B cell (primary cell): Measurements from ENCODE around the gene ACAD8. TPM values are rescaled to one million over a fixed set of nuclear protein-coding genes. Genes with fewer than 3 reads are reported as not detected.

Experiments
- ATAC-seq: fragments of 200-7000 bp; cut with Tn5 transposase; one replicate; pipeline ENCODE4 v1.10.0; 2021; ENCODE audit warnings: low read depth, mild to moderate bottlenecking, moderate number of reproducible peaks, moderate library complexity
- CTCF ChIA-PET: fragments of 350-600 bp; sonication (Branson Sonifier 250); formaldehyde crosslinking; loops from one replicate; lab custom pipeline; 2021; ENCODE audit warnings: antibody characterized with exemption, inconsistent platforms; lab: Charles Lee
- POLR2A ChIA-PET: fragments of 350-600 bp; sonication (Branson Sonifier 250); formaldehyde crosslinking; loops from one replicate; lab custom pipeline; 2021; ENCODE audit warnings: antibody characterized with exemption; lab: Charles Lee
- DNase-seq: peaks from one replicate; pipeline ENCODE4 v3.0.0; 2013
- H2AFZ ChIP-seq: 2 replicates; pipeline ENCODE4 v1.6.1; 2012; ENCODE audit warnings: mild to moderate bottlenecking, low read depth, low read length; ENCODE audit not compliant: insufficient read depth, poor library complexity, severe bottlenecking
- H3K27ac ChIP-seq, 2 donors: 1 replicate in 1 of 2; 2 replicates in 1 of 2; pipeline ENCODE4 v1.5.1; 2012 to 2013; ENCODE audit warnings: low read length in 2 of 2, mild to moderate bottlenecking in 2 of 2, moderate library complexity in 1 of 2
- H3K27me3 ChIP-seq, 4 experiments: fragments of 200-600 bp in 1 of 4; sonication (generic) in 1 of 4; replicated peaks in 1 of 4; 1 replicate in 2 of 4; 2 replicates in 2 of 4; pipeline versions ENCODE4 v1.6.1 to v1.7.0; 2013 to 2016; ENCODE audit warnings: low read length in 3 of 4, mild to moderate bottlenecking in 2 of 4, mixed read lengths in 1 of 4, moderate library complexity in 1 of 4; ENCODE audit not compliant: insufficient read depth in 4 of 4, control insufficient read depth in 3 of 4; ENCODE audit errors: control extremely low read depth in 1 of 4
- H3K36me3 ChIP-seq, 2 experiments: replicated peaks in 1 of 2; 1 replicate in 1 of 2; 2 replicates in 1 of 2; pipeline versions ENCODE4 v1.6.1 to v1.7.1; 2013; ENCODE audit warnings: low read length in 1 of 2; ENCODE audit not compliant: insufficient read depth in 2 of 2, control insufficient read depth in 1 of 2; ENCODE audit errors: control extremely low read depth in 1 of 2, extremely low read depth in 1 of 2
- H3K4me1 ChIP-seq, 2 donors: fragments of 200-600 bp in 1 of 2; sonication (generic) in 1 of 2; 1 replicate in 1 of 2; 2 replicates in 1 of 2; pipeline versions ENCODE4 v1.5.1 to v1.6.1; 2013 to 2017; ENCODE audit warnings: low read length in 2 of 2; ENCODE audit not compliant: control insufficient read depth in 2 of 2, insufficient read depth in 2 of 2
- H3K4me2 ChIP-seq: replicated peaks from 2 replicates; pipeline ENCODE3; 2012; ENCODE audit warnings: mild to moderate bottlenecking, low read depth, low read length; ENCODE audit not compliant: poor library complexity, severe bottlenecking
- H3K4me3 ChIP-seq, 5 experiments: fragments of 200-600 bp in 1 of 5; sonication (generic) in 1 of 5; 1 replicate in 3 of 5; 2 replicates in 2 of 5; pipeline versions ENCODE4 v1.5.1 to v1.7.0; 2011 to 2016; ENCODE audit warnings: low read length in 4 of 5, mild to moderate bottlenecking in 4 of 5, low read depth in 2 of 5, control low read depth in 1 of 5, moderate library complexity in 1 of 5; ENCODE audit not compliant: insufficient read depth in 1 of 5; ENCODE audit errors: control extremely low read depth in 1 of 5, extremely low read depth in 1 of 5
- H3K79me2 ChIP-seq: fragments of 200-600 bp; sonication (generic); one replicate; pipeline ENCODE4 v1.6.0; 2016; ENCODE audit warnings: low read length; ENCODE audit not compliant: control insufficient read depth, insufficient read depth
- H3K9ac ChIP-seq: fragments of 200-600 bp; sonication (generic); 2 replicates; pipeline ENCODE4 v1.6.1; 2017; ENCODE audit warnings: mild to moderate bottlenecking, low read length, moderate library complexity
- H3K9me3 ChIP-seq, 3 donors: one replicate each; pipeline versions ENCODE4 v1.6.1 to v1.7.1; 2013; ENCODE audit warnings: low read length in 2 of 3; ENCODE audit not compliant: control insufficient read depth in 2 of 3, insufficient read depth in 1 of 3; ENCODE audit errors: control extremely low read depth in 1 of 3
- H4K20me1 ChIP-seq: 2 replicates; pipeline ENCODE4 v1.6.0; 2012; ENCODE audit warnings: mild to moderate bottlenecking, low read length; ENCODE audit not compliant: insufficient read depth, control insufficient read depth, poor library complexity, severe bottlenecking
- H3K27ac Mint-ChIP-seq: one replicate; pipeline ENCODE4 v1.8.0; 2021; ENCODE audit warnings: mixed read lengths
- H3K27me3 Mint-ChIP-seq: one replicate; pipeline ENCODE4 v1.8.0; 2021; ENCODE audit warnings: mixed read lengths
- H3K4me1 Mint-ChIP-seq: one replicate; pipeline ENCODE4 v1.8.0; 2021; ENCODE audit warnings: mixed read lengths
- H3K4me3 Mint-ChIP-seq: one replicate; pipeline ENCODE4 v1.8.0; 2021; ENCODE audit warnings: mixed read lengths
- H3K9me3 Mint-ChIP-seq: one replicate; pipeline ENCODE4 v1.8.0; 2022; ENCODE audit warnings: mixed read lengths; ENCODE audit not compliant: insufficient read depth
- EZH2 ChIP-seq: IDR thresholded peaks from 2 replicates; pipeline ENCODE4 v1.6.1; 2012; ENCODE audit warnings: borderline replicate concordance, low read depth, mild to moderate bottlenecking, moderate library complexity, low read length; ENCODE audit not compliant: insufficient read depth, poor library complexity, severe bottlenecking
- whole genome bisulfite sequencing: methylation state at CpG from one replicate; pipeline ENCODE4 v1.1.5; 2013; ENCODE audit warnings: missing lambda C conversion rate; ENCODE audit not compliant: insufficient coverage; 5-methylcytosine and 5-hydroxymethylcytosine counted together
- intact Hi-C: fragments of 100-400 bp; cut with micrococcal nuclease; formaldehyde crosslinking; loops from one replicate; pipeline ENCODE4 v1.10.0; 2022
- polyA plus RNA-seq: library from polyadenylated mRNA; depleted of rRNA; stranded (reverse); fragments of >200 nt; gene quantifications from 2 replicates; pipeline ENCODE4 v1.2.3, GENCODE V29; 2012
- total RNA-seq, 2 donors: library from RNA; stranded (reverse); fragments of 120-200 nt in 1 of 2; gene quantifications; 1 replicate in 1 of 2; 2 replicates in 1 of 2; pipeline versions ENCODE4 v1.2.3 to v1.2.4, GENCODE V29; 2013 to 2022
- TF ChIP-seq, protein P1 (sequence below): fragments of 200-600 bp; IDR thresholded peaks from one replicate; pipeline ENCODE4 v1.8.0; 2022; ENCODE audit warnings: antibody characterized with exemption, mild to moderate bottlenecking

Gene ACAD8
- total and polyA plus RNA-seq, 2 donors (not counting 1 experiment from before 2014, with no cell fraction given): 26.5 to 33.6 TPM

DNA sequence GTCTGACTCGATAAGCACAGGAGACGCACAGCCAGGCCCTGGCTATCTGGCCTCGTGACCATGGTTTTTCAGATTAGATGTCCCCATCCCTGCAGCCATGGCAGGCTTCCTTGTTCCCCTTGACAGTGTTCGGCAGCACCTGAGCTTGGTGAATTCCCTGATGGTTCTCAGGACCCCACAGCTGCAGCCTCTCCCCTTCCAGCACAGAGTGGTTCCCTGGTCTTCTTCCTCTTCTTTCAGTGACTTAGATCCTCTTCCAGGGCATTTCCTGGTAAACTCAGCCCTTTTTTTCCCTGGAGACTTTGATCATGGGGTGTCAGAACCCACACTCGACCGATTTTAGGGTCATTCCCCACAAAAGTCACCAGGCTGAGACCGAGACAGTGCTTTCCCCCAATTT, 37.3 kb downstream of the ACAD8 start:
- H3K36me3 ChIP-seq: no peaks in the 10 kb centered on the region
- no peak for ATAC-seq
- H2AFZ ChIP-seq: no peak overlapping the region
- H3K79me2 ChIP-seq: no peaks in the 10 kb centered on the region
- no peaks in the 10 kb centered on the region for H4K20me1 ChIP-seq
- 88% methylated on average over 7 of the region's 7 CpGs for WGBS
- ChIA-PET POLR2A (no interaction called here), CTCF (interaction anchor here (0.6 kb wide), 1 partner anchor 24 kb away, joined by 4 read pairs; no protein-coding TSS in a partner anchor)
- H3K9ac ChIP-seq: no peak overlapping the region
- H3K4me1 ChIP-seq: no peaks in the 10 kb centered on the region
- Mint-ChIP-seq H3K4me1 (no peaks in the 10 kb centered on the region), H3K9me3 (no peaks in the 10 kb centered on the region), H3K27ac (no peak overlapping the region), H3K4me3 (no peak overlapping the region), H3K27me3 (peaks cover 24% of the 10 kb centered on the region)
- no peak for DNase-seq
- H3K4me2 ChIP-seq: no peak overlapping the region
- H3K27me3 ChIP-seq: peaks cover 0 to 3% (median 1%) of the 10 kb centered on the region in 4 experiments
- intact Hi-C loops: no loop called here
- no peak overlapping the region for H3K27ac ChIP-seq
- no peak overlapping the region for H3K4me3 ChIP-seq
- no peak for TF ChIP-seq EZH2
- TF ChIP-seq, protein P1, sequence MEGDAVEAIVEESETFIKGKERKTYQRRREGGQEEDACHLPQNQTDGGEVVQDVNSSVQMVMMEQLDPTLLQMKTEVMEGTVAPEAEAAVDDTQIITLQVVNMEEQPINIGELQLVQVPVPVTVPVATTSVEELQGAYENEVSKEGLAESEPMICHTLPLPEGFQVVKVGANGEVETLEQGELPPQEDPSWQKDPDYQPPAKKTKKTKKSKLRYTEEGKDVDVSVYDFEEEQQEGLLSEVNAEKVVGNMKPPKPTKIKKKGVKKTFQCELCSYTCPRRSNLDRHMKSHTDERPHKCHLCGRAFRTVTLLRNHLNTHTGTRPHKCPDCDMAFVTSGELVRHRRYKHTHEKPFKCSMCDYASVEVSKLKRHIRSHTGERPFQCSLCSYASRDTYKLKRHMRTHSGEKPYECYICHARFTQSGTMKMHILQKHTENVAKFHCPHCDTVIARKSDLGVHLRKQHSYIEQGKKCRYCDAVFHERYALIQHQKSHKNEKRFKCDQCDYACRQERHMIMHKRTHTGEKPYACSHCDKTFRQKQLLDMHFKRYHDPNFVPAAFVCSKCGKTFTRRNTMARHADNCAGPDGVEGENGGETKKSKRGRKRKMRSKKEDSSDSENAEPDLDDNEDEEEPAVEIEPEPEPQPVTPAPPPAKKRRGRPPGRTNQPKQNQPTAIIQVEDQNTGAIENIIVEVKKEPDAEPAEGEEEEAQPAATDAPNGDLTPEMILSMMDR: no peak
- no peaks in the 10 kb centered on the region for H3K9me3 ChIP-seq

DNA sequence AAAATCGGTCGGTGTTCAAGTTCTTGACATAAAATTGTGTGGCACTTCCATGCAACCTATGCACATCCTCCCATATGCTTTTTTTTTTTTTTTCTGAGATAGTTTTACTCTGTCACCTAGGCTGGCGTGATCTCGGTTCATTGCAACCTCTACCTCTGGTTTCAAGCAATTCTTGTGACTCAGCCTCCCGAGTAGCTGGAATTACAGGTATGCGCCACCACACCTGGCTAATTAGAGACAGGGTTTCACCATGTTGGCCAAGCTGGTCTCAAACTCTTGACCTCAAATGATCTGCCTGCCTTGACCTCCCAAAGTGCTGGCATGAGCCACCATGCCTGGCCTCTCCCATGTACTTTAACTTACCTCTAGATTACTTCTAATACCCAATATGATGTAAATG, 37.8 kb downstream of the ACAD8 start:
- Histone ChIP-seq H3K79me2 (no peaks in the 10 kb centered on the region), H3K4me3 (no peak overlapping the region), H3K4me1 (no peaks in the 10 kb centered on the region), H4K20me1 (no peaks in the 10 kb centered on the region), H3K36me3 (no peaks in the 10 kb centered on the region), H3K4me2 (no peak overlapping the region), H3K9ac (no peak overlapping the region), H3K27ac (no peak overlapping the region), H2AFZ (no peak overlapping the region), H3K27me3 (peaks cover 0 to 3% (median 1%) of the 10 kb centered on the region in 4 experiments), H3K9me3 (no peaks in the 10 kb centered on the region)
- ChIA-PET POLR2A (no interaction called here), CTCF (no interaction called here)
- no peak for DNase-seq
- no peak for TF ChIP-seq EZH2
- TF ChIP-seq, protein P1: no peak
- no peak for ATAC-seq
- H3K4me1 Mint-ChIP-seq: no peaks in the 10 kb centered on the region
- H3K27me3 Mint-ChIP-seq: peaks cover 24% of the 10 kb centered on the region
- intact Hi-C loops: no loop called here
- WGBS: 92% methylated on average over 5 of the region's 6 CpGs
- H3K27ac Mint-ChIP-seq: no peak overlapping the region
- no peaks in the 10 kb centered on the region for H3K9me3 Mint-ChIP-seq
- H3K4me3 Mint-ChIP-seq: no peak overlapping the region
